ENCODE data around the gene DDO.

DNA sequence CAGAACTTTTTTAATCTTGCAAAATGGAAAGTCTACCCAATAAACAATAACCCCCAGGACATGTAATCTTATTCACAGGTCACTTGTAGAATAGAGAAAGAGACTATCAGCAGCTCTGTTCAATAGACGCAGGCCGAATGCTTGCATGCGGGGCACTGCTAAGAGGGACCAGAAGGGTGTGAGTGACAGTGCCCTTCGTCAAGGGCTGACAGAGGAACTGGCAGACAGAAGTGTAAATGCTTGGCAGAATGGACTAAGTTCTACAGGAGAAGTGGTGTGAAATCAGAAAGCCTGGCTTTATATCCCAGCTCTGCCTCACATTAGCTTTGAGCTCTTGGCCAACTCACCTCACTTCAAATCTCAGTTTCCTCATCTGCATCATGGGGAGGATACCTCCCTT lies 21.0 kb downstream of the DDO start:
- TF ChIP-seq, protein P1, sequence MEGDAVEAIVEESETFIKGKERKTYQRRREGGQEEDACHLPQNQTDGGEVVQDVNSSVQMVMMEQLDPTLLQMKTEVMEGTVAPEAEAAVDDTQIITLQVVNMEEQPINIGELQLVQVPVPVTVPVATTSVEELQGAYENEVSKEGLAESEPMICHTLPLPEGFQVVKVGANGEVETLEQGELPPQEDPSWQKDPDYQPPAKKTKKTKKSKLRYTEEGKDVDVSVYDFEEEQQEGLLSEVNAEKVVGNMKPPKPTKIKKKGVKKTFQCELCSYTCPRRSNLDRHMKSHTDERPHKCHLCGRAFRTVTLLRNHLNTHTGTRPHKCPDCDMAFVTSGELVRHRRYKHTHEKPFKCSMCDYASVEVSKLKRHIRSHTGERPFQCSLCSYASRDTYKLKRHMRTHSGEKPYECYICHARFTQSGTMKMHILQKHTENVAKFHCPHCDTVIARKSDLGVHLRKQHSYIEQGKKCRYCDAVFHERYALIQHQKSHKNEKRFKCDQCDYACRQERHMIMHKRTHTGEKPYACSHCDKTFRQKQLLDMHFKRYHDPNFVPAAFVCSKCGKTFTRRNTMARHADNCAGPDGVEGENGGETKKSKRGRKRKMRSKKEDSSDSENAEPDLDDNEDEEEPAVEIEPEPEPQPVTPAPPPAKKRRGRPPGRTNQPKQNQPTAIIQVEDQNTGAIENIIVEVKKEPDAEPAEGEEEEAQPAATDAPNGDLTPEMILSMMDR (IDR thresholded peaks at IDR 0.05): no peak
- TF ChIP-seq POLR2A (IDR thresholded peaks at IDR 0.05) (no peak), EP300 (IDR thresholded peaks at IDR 0.05) (no peak), POLR2AphosphoS5 (IDR thresholded peaks at IDR 0.05) (no peak)

Data from gastroesophageal sphincter (tissue), 3 donors.